Immature natural killer cell (primary cell): ENCODE results near the gene WEE1. TPM values are rescaled to one million over a fixed set of nuclear protein-coding genes. Genes with fewer than 3 reads are reported as not detected.
"Not testable (repeated sequence)": the region's sequence is repeated elsewhere in the genome, so short reads cannot be mapped to it uniquely, and the experiment has no call there.

Source experiments
- DNase-seq, 3 donors: peaks; one replicate each; pipeline ENCODE4 v3.0.0; 2022; ENCODE audit warnings: mixed read lengths in 1 of 3
- H3K27ac Mint-ChIP-seq, 6 donors: one replicate each; pipeline ENCODE4 v1.8.0; 2020; ENCODE audit warnings: mixed read lengths in 6 of 6, mild to moderate bottlenecking in 5 of 6, inconsistent platforms in 4 of 6, moderate library complexity in 3 of 6
- H3K27me3 Mint-ChIP-seq, 3 donors: one replicate each; pipeline ENCODE4 v1.8.0; 2020 to 2021; ENCODE audit warnings: low read depth in 3 of 3, mild to moderate bottlenecking in 3 of 3, mixed read lengths in 3 of 3, moderate library complexity in 3 of 3, inconsistent platforms in 1 of 3
- H3K36me3 Mint-ChIP-seq, 3 donors: one replicate each; pipeline ENCODE4 v1.8.0; 2020; ENCODE audit warnings: mixed read lengths in 3 of 3, inconsistent platforms in 2 of 3, mild to moderate bottlenecking in 2 of 3
- H3K4me1 Mint-ChIP-seq, 2 donors: one replicate each; pipeline ENCODE4 v1.8.0; 2020; ENCODE audit warnings: inconsistent platforms in 2 of 2, mild to moderate bottlenecking in 2 of 2, mixed read lengths in 2 of 2, moderate library complexity in 1 of 2
- H3K4me3 Mint-ChIP-seq, 5 donors: one replicate each; pipeline ENCODE4 v1.8.0; 2020; ENCODE audit warnings: mild to moderate bottlenecking in 5 of 5, mixed read lengths in 5 of 5, inconsistent platforms in 3 of 5, moderate library complexity in 3 of 5
- H3K9me3 Mint-ChIP-seq, 6 donors: one replicate each; pipeline ENCODE4 v1.8.0; 2020; ENCODE audit warnings: mild to moderate bottlenecking in 6 of 6, mixed read lengths in 6 of 6, inconsistent platforms in 4 of 6, moderate library complexity in 3 of 6
- polyA plus RNA-seq, 3 donors: library from polyadenylated mRNA; unstranded; fragments of 300-500 nt; fragmentation: Illumina TruSeq; gene quantifications; one replicate each; pipeline ENCODE4 v1.2.3, GENCODE V29; 2021

The WEE1 gene
- polyA plus RNA-seq, 3 donors from 2014 or later = 7.7 to 11.4 (median 9.9) TPM

DNA sequence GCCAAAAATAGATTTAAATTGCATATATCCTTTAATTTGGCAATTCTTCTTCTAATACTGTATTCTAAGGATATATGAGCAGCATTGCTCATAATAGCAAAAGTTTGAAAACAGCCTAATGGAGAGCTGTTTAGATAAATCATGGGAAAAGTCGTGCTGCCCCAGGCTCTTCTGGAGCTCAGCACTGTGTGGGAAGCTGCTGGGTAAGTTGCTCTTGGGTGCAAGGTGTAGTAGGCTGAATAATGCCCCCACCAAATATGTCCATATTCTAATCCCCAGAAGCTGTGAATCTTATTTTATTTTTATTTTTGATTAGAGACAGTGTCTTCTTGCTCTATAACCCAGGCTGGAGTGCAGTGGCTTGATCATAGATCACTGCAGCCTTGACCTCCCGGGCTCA lies 34.9 kb upstream of the WEE1 start:
- Mint-ChIP-seq H3K27me3 (peaks cover 0 to 6% (median 0%) of the 10 kb centered on the region in 3 donors), H3K27ac (no peak overlapping the region), H3K36me3 (peaks cover 0 to 4% (median 4%) of the 10 kb centered on the region in 3 donors), H3K9me3 (no peaks in the 10 kb centered on the region), H3K4me1 (no peaks in the 10 kb centered on the region), H3K4me3 (no peak overlapping the region)
- DNase-seq = no peak

DNA sequence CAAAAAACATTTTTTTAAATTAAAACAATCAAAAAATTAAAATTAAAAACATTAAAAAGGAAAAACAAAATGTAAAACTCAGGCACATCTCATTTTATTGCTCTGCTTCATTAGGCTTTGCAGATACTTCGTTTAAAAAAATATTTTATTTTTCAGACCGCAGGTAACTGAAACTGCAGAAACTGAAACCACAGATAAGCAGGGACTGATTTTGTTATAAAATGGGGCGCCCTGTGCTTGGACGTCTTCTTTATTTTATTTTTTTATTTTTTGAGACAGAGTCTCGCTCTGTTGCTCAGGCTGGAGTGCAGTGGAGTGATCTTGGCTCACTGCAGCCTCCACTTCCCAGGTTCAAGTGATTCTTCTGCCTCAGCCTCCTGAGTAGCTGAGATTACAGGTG lies 24.3 kb upstream of the WEE1 start:
- H3K9me3 Mint-ChIP-seq, H3K4me3 Mint-ChIP-seq, H3K27me3 Mint-ChIP-seq, H3K27ac Mint-ChIP-seq, H3K4me1 Mint-ChIP-seq, DNase-seq: not testable (repeated sequence)
- H3K36me3 Mint-ChIP-seq = peaks cover 4 to 26% (median 14%) of the 10 kb centered on the region in 3 donors

DNA sequence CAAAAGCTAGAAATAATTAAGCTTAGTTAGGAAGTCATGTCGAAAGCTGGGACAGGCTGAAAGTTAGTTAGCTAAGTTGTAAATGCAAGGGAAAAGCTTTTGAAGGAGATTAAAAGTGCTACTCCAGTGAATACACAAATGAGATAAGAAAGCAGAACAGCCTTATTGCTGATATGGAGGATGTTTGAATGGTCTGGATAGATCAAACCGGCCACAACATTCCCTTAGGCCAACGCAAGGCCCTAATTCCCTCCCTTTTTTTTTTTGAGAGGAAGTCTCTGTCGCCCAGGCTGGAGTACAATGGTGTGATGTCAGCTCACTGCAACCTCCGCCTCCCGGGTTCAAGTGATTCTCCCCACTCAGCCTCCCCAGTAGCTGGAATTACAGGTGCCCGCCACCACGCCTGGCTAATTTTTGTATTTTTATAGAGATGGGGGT lies 23.3 kb upstream of the WEE1 start:
- no peak overlapping the region for H3K27ac Mint-ChIP-seq
- H3K4me3 Mint-ChIP-seq = no peak overlapping the region
- H3K9me3 Mint-ChIP-seq = no peaks in the 10 kb centered on the region
- H3K27me3 Mint-ChIP-seq = peaks cover 0 to 2% (median 0%) of the 10 kb centered on the region in 3 donors
- no peak for DNase-seq
- peaks cover 0 to 20% (median 8%) of the 10 kb centered on the region in 3 donors for H3K36me3 Mint-ChIP-seq
- no peaks in the 10 kb centered on the region for H3K4me1 Mint-ChIP-seq

DNA sequence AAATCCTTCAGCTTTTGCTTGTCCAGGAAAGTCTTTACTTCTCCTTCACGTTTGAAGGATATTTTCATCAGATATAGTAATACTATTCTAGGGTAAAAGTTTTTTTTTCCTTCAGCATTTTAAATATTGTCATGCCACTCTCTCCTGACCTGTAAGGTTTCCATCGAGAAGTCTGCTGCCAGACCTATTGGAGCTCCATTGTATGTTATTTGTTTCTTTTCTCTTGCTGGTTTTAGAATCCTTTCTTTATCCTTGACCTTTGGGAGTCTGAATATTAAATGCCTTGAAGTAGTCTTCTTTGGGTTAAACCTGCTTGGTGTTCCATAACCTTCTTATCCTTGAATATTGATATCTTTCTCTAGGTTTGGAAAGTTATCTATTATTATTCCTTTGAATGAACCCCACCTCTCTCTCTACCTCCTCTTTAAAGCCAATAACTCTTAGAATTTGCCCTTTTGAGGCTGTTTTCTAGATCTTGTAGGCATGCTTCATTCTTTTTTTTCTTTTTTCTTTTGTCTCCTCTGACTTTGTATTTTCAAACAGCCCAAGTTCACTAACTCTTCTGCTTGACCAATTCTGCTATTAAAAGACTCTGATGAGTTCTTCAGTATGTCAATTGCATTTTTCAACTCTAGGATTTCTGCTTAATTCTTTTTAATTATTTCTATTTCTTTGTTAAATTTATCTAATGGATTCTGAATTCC lies 12.0 kb upstream of the WEE1 start:
- no peak overlapping the region for H3K4me3 Mint-ChIP-seq
- DNase-seq = no peak
- H3K27ac Mint-ChIP-seq = no peak overlapping the region
- no peaks in the 10 kb centered on the region for H3K4me1 Mint-ChIP-seq
- H3K27me3 Mint-ChIP-seq = peaks cover 0 to 11% (median 2%) of the 10 kb centered on the region in 3 donors
- peaks cover 24 to 53% (median 37%) of the 10 kb centered on the region in 3 donors for H3K36me3 Mint-ChIP-seq
- H3K9me3 Mint-ChIP-seq = peaks cover 8 to 24% (median 16%) of the 10 kb centered on the region in 6 donors

DNA sequence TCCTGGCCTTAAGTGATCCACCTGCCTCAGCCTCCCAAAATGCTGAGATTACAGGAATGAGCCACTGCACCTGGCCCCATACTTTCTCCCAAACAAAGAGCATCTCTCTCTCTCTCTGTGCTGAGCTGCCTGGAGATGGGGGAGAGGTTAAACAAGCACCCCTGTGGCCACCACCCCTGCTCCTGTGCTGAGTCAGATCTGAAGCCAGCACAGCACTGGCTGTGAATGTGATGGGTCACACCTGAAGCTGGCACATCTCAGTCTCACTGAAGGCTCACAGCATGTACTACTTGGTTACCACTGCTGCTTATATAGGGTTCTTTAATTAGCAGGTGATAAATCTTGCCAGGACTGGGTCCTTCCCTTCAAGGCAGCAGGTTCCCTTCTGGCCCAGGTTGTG lies 10.8 kb upstream of the WEE1 start:
- DNase-seq = no peak
- H3K4me3 Mint-ChIP-seq = no peak overlapping the region

DNA sequence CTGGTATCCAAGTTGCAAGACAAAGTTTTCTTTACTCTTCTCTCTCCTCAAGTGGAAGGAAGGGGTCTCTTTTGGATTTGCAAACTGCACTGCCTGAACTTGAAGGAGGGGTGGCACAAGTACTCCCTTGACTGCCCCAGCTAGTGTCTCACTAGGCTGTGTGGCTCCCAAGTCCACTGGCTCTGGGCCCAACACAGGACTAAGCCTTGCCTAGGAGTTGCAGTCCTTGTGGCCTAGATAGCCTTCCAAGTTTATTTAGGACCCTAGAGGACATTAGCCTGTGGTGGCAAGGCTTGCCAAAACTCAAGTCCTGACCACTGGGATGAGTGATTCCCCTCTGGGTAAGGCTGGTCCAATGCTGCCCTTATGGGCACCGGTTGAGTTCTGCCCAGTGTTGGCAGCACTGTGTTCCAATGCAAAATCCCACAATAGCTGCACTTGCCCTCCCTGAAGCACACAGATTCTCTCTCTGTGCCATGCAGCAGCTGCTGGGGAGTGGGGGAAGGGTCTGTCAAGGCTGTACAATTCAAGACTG lies 10.2 kb upstream of the WEE1 start:
- Mint-ChIP-seq H3K27me3 (peaks cover 0 to 9% (median 2%) of the 10 kb centered on the region in 3 donors), H3K9me3 (peaks cover 8 to 24% (median 16%) of the 10 kb centered on the region in 6 donors), H3K27ac (no peak overlapping the region), H3K36me3 (peaks cover 18 to 40% (median 25%) of the 10 kb centered on the region in 3 donors), H3K4me3 (no peak overlapping the region), H3K4me1 (no peaks in the 10 kb centered on the region)
- DNase-seq = no peak

More for the DNA sequence above, 10.8 kb upstream of the WEE1 start:
- peaks cover 18 to 41% (median 26%) of the 10 kb centered on the region in 3 donors for H3K36me3 Mint-ChIP-seq
- H3K27me3 Mint-ChIP-seq = peaks cover 0 to 9% (median 2%) of the 10 kb centered on the region in 3 donors
- H3K4me1 Mint-ChIP-seq = no peaks in the 10 kb centered on the region
- peaks cover 8 to 24% (median 16%) of the 10 kb centered on the region in 6 donors for H3K9me3 Mint-ChIP-seq
- H3K27ac Mint-ChIP-seq = no peak overlapping the region

DNA sequence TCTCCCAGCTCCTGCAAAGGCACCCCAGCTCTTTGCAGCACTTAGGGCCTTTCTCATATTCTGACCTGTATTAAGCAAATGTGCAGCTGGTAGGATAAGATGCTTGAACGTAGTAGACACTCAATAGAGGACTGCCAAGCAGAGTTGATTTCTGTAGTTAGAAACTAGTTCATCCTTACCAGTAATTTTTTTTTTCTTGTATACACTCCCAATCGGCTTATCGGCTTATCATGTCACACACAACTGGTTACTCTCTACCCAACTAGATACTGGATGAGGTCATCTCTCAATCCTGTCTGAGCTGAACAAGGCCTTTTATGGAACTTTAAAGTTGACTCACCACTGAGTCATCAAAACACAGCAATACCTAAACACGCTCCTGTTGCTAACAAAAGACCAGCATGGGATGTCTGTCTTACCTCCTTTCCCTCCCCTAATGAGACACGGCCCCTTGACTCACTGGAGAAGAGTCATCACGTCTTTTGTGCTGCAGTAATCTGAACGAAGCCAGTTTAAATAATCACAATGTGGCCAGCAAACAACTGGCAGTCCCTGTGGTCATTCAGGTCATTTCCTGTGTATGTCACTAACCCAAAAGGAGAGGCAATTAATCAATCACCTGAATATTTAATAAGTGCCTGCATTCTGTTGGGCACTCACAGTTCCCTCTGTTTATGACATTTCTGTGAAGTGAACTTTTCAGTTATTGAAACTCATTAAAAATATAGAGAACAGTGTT lies 7.5 kb upstream of the WEE1 start:
- peak overlapping the region in 2 of 6 donors; percentile 42 to 46 for H3K27ac Mint-ChIP-seq
- H3K4me3 Mint-ChIP-seq = peak overlapping the region in 1 of 5 donors; percentile 12
- no peaks in the 10 kb centered on the region for H3K4me1 Mint-ChIP-seq
- peaks cover 11 to 25% (median 14%) of the 10 kb centered on the region in 3 donors for H3K36me3 Mint-ChIP-seq
- peak in 1 of 3 donors; percentile 35 for DNase-seq
- H3K9me3 Mint-ChIP-seq = peaks cover 4 to 13% (median 10%) of the 10 kb centered on the region in 6 donors
- H3K27me3 Mint-ChIP-seq = peaks cover 0 to 8% (median 2%) of the 10 kb centered on the region in 3 donors

DNA sequence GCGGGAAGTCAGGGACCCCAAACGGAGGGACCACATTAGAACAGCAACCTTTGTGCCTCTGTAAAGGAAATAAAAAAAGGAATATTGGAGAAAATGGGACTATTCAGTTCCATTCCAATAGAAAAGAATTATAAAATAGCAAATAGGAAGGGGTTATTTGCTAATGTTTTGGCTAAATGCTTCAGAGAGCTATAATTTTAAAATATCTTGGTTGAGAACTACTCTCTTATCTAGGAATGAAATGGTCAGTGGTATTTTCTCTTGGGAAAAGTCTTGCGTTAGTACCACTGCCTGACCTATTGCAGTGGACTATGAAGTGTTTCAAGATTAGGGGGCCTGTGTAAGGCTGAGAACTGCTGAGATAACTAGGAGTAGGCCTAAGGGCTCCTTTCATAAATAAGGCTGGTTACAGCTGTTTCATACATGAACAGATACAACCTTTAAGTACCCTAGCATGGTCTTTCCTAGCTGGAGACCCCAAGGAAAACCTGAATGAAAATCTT lies 6.9 kb upstream of the WEE1 start:
- Mint-ChIP-seq H3K27ac (no peak overlapping the region), H3K9me3 (peaks cover under 1 to 7% (median 4%) of the 10 kb centered on the region in 6 donors), H3K4me3 (no peak overlapping the region), H3K36me3 (peaks cover 6 to 19% (median 8%) of the 10 kb centered on the region in 3 donors), H3K4me1 (no peaks in the 10 kb centered on the region), H3K27me3 (peaks cover 0 to 4% (median 2%) of the 10 kb centered on the region in 3 donors)
- no peak for DNase-seq

DNA sequence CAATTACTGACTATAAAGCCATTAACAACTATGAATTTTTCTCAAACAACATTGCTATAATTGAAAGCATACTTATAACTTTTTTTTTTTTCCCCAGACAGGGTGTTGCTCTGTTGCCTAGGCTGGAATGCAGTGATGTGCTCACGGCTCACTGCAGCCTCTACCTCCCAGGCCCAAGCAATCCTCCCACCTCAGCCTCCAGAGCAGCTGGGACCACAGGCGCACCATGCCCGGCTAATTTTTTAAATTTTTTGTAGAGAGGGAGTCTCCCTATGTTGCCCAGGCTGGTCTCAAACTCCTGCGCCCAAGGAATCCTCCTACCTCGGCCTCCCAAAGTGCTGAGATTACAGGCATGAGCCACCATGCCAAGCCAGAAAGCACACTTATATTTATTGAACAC lies 6.1 kb upstream of the WEE1 start:
- Mint-ChIP-seq H3K4me1 (peaks cover 4 to 6% of the 10 kb centered on the region in 2 donors), H3K27me3 (peaks cover 0 to 4% (median 2%) of the 10 kb centered on the region in 3 donors), H3K27ac (no peak overlapping the region), H3K36me3 (peaks cover under 1 to 11% (median under 1%) of the 10 kb centered on the region in 3 donors), H3K9me3 (peaks cover 0 to 2% (median 0%) of the 10 kb centered on the region in 6 donors), H3K4me3 (no peak overlapping the region)
- DNase-seq = no peak

DNA sequence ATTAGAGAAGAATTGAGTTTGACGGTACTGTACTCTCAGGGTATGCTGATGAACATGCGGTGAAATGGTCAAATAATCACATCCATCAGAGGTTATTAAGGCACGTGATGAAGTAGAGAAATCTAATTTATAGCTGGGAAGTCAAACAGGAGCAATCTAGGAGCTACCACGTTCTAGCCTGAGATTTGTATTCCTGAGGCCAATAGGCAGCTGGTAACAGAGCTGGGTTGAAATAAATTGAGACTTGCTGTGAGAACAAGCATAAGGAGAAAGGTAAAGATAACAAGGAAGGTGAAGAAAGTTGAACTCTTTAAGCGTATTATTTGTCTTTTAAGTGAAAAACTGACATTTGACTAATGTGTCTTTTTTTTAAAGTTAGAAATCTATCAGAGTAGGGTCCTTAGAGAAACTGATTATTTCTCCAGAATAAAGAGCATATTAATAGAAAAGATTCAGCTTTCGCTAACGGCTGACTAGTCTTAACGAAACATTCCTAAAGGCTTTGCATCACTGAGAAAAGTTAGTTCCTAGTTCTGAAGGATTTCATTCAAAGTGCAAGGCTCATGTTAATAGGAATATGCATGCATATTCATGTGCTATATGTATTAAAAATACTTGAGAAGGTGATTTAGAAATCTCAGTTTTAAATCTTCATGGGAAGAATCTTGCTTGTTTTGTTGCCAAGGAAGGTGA lies 5.2 kb upstream of the WEE1 start:
- no peak overlapping the region for H3K27ac Mint-ChIP-seq
- no peaks in the 10 kb centered on the region for H3K9me3 Mint-ChIP-seq
- peaks cover 0 to 8% (median 0%) of the 10 kb centered on the region in 3 donors for H3K36me3 Mint-ChIP-seq
- H3K4me1 Mint-ChIP-seq = peaks cover 5 to 10% of the 10 kb centered on the region in 2 donors
- H3K4me3 Mint-ChIP-seq = no peak overlapping the region
- DNase-seq = no peak
- peaks cover under 1 to 6% (median 3%) of the 10 kb centered on the region in 3 donors for H3K27me3 Mint-ChIP-seq

DNA sequence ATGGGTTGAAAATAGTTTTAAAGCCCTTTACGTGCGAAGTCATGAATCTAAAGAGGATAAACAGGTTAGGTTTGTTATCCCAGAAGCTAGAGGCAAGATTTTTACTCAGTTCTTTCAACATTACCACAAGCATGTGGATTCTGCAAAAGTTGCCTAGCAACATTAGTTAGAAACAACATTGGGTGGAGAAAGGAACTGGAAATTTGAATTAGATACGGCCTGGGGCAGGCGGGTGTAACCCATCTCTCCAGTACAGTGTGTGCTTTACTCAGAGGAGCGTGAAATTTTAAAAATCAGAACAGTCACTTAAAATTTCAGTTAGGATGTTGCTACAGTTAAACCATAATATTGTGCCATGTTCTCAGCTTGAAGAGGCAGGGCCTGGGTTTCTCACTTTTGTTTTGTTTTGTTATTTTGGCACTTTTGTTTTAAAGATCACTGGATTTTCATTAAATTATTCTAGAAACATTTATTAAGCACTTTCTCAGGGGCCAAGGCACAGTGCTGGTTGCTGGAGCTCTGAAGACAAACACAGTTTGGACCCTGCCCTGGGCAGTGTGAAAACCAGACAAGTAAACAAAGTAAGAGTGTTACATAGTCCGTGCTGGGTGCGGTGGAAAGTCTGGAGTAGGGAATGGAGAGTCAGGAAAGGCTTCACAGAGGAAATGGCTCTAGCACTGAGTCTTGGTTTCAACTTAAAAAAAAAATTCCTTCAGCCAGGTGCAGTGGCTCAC lies 4.4 kb upstream of the WEE1 start:
- H3K4me3 Mint-ChIP-seq = no peak overlapping the region
- no peak for DNase-seq
- H3K9me3 Mint-ChIP-seq = no peaks in the 10 kb centered on the region
- peaks cover 5 to 10% of the 10 kb centered on the region in 2 donors for H3K4me1 Mint-ChIP-seq
- H3K36me3 Mint-ChIP-seq = peaks cover 0 to 8% (median 0%) of the 10 kb centered on the region in 3 donors
- peak overlapping the region in 1 of 6 donors; percentile 43 for H3K27ac Mint-ChIP-seq
- peaks cover 2 to 8% (median 5%) of the 10 kb centered on the region in 3 donors for H3K27me3 Mint-ChIP-seq

DNA sequence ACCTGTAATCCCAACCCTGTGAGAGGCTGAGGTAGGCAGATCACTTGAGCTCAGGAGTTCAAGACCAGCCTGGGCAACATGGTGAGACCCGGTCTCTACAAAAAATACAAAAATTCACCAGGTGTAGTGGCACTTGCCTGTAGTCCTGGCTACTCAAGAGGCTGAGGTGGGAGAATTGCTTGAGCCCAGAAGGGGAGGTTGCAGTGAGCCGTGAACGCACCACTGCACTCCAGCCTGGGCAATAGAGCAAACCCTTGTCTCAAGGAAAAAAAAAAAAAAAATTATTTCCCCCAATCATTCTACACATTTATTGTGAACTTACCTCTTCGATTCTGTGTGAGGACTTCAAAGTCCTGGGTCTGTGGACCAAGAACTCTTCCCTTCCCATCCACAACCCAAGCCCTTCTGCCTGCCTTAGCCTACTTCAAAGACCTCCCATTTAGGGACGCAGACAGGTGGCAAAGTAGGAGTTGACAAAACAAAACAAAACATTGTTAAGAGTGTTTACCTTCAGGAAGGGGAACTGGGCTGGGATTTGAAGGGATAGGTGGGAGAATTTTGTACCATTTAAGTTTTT lies 3.8 kb upstream of the WEE1 start:
- H3K4me1 Mint-ChIP-seq = peaks cover 6 to 12% of the 10 kb centered on the region in 2 donors
- no peak for DNase-seq
- peaks cover 2 to 10% (median 7%) of the 10 kb centered on the region in 3 donors for H3K27me3 Mint-ChIP-seq
- peaks cover 0 to 7% (median 0%) of the 10 kb centered on the region in 3 donors for H3K36me3 Mint-ChIP-seq
- no peaks in the 10 kb centered on the region for H3K9me3 Mint-ChIP-seq
- no peak overlapping the region for H3K27ac Mint-ChIP-seq
- H3K4me3 Mint-ChIP-seq = no peak overlapping the region
